ENCODE results near the gene MYO1B. TPM values are rescaled to one million over a fixed set of nuclear protein-coding genes. Genes with fewer than 3 reads are reported as not detected.
"Not testable (repeated sequence)": the region's sequence is repeated elsewhere in the genome, so short reads cannot be mapped to it uniquely, and the experiment has no call there.

Gene MYO1B
- polyA plus RNA-seq, 6 donors from 2014 or later = 4.6 to 25.4 (median 13.1) TPM

DNA sequence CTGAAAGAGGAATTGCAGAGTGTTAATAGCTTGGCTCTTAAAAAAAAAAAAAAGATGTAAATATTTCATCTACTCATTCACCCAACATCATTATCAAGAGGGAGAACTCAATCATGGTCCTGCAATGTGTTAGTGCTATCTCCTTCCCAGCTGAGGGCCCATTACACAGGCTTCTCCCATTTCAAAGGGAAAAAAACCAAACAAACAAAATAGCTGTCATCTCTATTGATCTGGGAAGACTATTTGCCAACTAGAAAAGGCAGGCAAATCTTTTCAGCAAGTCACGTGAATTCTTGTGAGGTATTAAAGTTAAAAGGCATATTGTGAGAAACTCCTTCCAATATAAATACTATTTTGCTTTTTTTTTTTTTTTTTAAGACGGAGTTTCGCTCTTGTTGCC, 194.3 kb downstream of the MYO1B start:
- Mint-ChIP-seq H3K27ac (no peak overlapping the region), H3K27me3 (peaks cover 0 to 5% (median 0%) of the 10 kb centered on the region in 3 donors), H3K4me3 (no peak overlapping the region), H3K9me3 (no peaks in the 10 kb centered on the region), H3K4me1 (peaks cover 4 to 6% (median 4%) of the 10 kb centered on the region in 3 donors), H3K36me3 (no peaks in the 10 kb centered on the region)
- DNase-seq = no peak
- no peak for ATAC-seq (ENCODE audit: low read depth in 2 of 2)

- Mint-ChIP-seq H3K4me3 (no peak overlapping the region), H3K4me1 (peaks cover 0 to 2% (median under 1%) of the 10 kb centered on the region in 3 donors), H3K9me3 (no peaks in the 10 kb centered on the region), H3K27ac (no peak overlapping the region), H3K36me3 (no peaks in the 10 kb centered on the region), H3K27me3 (peaks cover 0 to 5% (median 3%) of the 10 kb centered on the region in 3 donors)
- DNase-seq (no peak), ATAC-seq (ENCODE audit: low read depth in 2 of 2) (no peak)
Measured at GRCh38 chr2:191441496-191442214, 196.5 kb downstream of the MYO1B start.

- no peak overlapping the region for H3K4me3 Mint-ChIP-seq
- no peak for ATAC-seq (ENCODE audit: low read depth in 2 of 2)
Measured at GRCh38 chr2:191443446-191443845, 198.2 kb downstream of the MYO1B start.

DNA sequence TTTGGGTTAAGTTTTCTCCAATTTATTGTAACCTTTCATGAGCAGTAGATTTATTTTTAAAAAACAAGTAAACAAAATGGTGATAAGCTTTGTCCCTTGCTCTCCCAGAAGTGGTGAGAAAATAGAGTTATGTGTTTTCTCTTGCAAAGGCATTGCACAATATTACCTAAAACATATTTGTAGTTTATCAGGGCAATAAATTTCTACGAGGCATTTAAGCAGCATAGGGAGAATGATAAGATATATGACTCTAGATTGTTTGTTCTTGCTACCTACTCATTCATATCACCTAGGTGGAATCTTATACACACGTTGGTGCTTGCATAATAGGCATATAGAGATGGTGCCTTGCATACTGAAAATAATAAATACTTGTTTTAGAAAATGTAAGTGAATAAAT, 201.7 kb downstream of the MYO1B start:
- peaks cover 0 to 6% (median 4%) of the 10 kb centered on the region in 7 donors for H3K9me3 Mint-ChIP-seq
- no peaks in the 10 kb centered on the region for H3K4me1 Mint-ChIP-seq
- H3K4me3 Mint-ChIP-seq = no peak overlapping the region
- H3K27ac Mint-ChIP-seq = no peak overlapping the region
- no peaks in the 10 kb centered on the region for H3K36me3 Mint-ChIP-seq
- H3K27me3 Mint-ChIP-seq = peaks cover 0 to 3% (median 0%) of the 10 kb centered on the region in 3 donors
- DNase-seq (no peak), ATAC-seq (ENCODE audit: low read depth in 2 of 2) (no peak)

More at GRCh38 chr2:191443446-191443845, 198.2 kb downstream of the MYO1B start:
- Mint-ChIP-seq H3K27me3 (peaks cover 0 to 3% (median 0%) of the 10 kb centered on the region in 3 donors), H3K4me1 (no peaks in the 10 kb centered on the region), H3K9me3 (peaks cover 0 to 6% (median 3%) of the 10 kb centered on the region in 7 donors), H3K27ac (no peak overlapping the region), H3K36me3 (no peaks in the 10 kb centered on the region)
- no peak for DNase-seq

DNA sequence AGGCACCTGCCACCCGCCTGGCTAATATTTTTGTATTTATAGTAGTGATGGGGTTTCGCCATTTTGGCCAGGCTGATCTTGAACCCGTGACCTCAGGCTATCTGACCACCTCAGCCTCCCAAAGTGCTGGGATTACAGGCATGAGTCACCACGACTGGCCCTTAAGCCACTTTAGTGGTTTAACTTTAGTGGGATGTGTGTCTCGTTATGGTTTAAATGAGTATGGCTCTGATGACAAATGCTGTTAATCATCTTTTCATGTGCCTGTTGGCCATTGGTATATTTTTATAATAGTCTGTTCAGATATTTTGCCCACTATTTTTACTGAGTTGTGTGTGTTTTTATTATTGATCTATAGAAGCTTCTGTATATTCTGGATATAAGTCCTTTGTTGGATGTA, 205.9 kb downstream of the MYO1B start:
- Mint-ChIP-seq H3K36me3 (no peaks in the 10 kb centered on the region), H3K4me3 (no peak overlapping the region), H3K27ac (no peak overlapping the region), H3K9me3 (peaks cover 0 to 9% (median 4%) of the 10 kb centered on the region in 7 donors), H3K4me1 (no peaks in the 10 kb centered on the region), H3K27me3 (no peaks in the 10 kb centered on the region)
- ATAC-seq (ENCODE audit: low read depth in 2 of 2) (no peak), DNase-seq (no peak)

DNA sequence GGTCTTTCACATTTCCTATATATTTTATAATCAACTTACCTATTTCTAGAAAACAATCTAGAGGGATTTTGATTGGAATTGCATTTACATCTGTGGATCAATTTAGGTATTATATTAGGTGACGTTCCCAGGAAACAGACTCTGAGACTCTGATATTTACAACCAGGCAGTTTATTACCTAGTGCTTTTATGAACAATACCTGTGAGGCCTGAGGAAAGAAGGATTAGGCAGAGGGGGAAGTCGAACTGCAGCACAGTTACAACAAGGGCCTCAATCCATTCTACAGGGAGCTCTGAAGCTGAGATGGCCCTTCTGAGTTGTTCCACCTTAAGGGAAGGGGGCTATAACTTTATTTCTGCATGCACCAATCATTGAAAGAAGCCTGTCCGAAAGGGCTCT, 206.9 kb downstream of the MYO1B start:
- DNase-seq = no peak
- H3K9me3 Mint-ChIP-seq = peaks cover 0 to 9% (median 4%) of the 10 kb centered on the region in 7 donors
- no peak overlapping the region for H3K4me3 Mint-ChIP-seq
- no peaks in the 10 kb centered on the region for H3K4me1 Mint-ChIP-seq
- H3K27ac Mint-ChIP-seq = no peak overlapping the region
- no peaks in the 10 kb centered on the region for H3K36me3 Mint-ChIP-seq
- no peak for ATAC-seq (ENCODE audit: low read depth in 2 of 2)
- H3K27me3 Mint-ChIP-seq = no peaks in the 10 kb centered on the region

DNA sequence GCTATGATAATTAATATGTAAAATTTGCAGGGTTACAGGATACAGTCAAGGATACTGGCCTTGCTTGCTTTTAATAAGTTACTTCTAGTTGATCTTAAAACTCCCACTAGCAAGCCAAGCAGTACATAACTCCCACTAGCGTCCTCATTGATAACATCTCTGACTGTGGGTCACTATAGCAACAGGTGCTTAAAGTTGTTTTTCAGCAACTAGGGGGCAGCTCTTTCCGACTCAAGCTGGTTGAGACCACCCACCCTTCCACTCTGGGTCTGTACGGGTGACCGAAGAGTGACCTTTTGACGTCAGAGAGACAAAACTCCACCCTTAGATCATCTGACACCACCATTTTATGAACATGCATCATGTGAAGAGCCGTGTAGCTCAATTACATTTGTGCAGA, 208.6 kb downstream of the MYO1B start:
- no peaks in the 10 kb centered on the region for H3K4me1 Mint-ChIP-seq
- H3K4me3 Mint-ChIP-seq = no peak overlapping the region
- ATAC-seq (ENCODE audit: low read depth in 2 of 2) = no peak

GRCh38 chr2:191456506-191456905, 211.3 kb downstream of the MYO1B start:
- not testable (repeated sequence) for ATAC-seq (ENCODE audit: low read depth in 2 of 2); H3K4me1 Mint-ChIP-seq; H3K4me3 Mint-ChIP-seq; DNase-seq; H3K27ac Mint-ChIP-seq; H3K36me3 Mint-ChIP-seq
- Mint-ChIP-seq H3K9me3 (peaks cover 3 to 19% (median 9%) of the 10 kb centered on the region in 7 donors), H3K27me3 (peaks cover 0 to 21% (median 13%) of the 10 kb centered on the region in 3 donors)

More for the DNA sequence above, 208.6 kb downstream of the MYO1B start:
- Mint-ChIP-seq H3K9me3 (peaks cover 0 to 9% (median 2%) of the 10 kb centered on the region in 7 donors), H3K27me3 (no peaks in the 10 kb centered on the region), H3K36me3 (no peaks in the 10 kb centered on the region), H3K27ac (no peak overlapping the region)
- no peak for DNase-seq

GRCh38 chr2:191459158-191459557, 214.0 kb downstream of the MYO1B start:
- peaks cover 0 to 27% (median 13%) of the 10 kb centered on the region in 3 donors for H3K27me3 Mint-ChIP-seq
- no peak overlapping the region for H3K27ac Mint-ChIP-seq
- peaks cover 8 to 9% of the 10 kb centered on the region in 2 donors for H3K36me3 Mint-ChIP-seq
- H3K4me3 Mint-ChIP-seq = no peak overlapping the region
- H3K9me3 Mint-ChIP-seq = peaks cover 1 to 19% (median 9%) of the 10 kb centered on the region in 7 donors
- DNase-seq (no peak), ATAC-seq (ENCODE audit: low read depth in 2 of 2) (no peak)
- H3K4me1 Mint-ChIP-seq = no peaks in the 10 kb centered on the region

DNA sequence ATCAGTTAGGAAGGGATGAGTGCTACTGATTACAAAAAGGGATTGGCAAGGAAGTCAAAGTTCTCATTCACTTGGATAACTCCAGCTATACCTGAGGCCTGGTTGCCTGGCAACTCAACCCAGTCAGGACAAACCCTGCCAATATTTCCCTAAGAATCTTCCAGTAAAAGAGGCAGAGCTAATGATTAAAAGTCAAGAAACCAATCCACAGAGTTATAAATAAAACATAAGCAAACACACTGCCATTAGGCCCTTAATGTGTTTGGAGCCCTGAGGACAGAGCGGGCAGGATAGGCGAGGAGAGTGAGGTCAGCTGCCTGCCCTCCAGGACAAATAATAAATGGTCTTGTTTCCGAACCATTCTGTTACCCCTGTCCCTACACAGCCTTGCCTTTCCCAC, 217.2 kb downstream of the MYO1B start:
- no peak overlapping the region for H3K4me3 Mint-ChIP-seq
- no peak for DNase-seq
- H3K27me3 Mint-ChIP-seq = peaks cover 0 to 27% (median 13%) of the 10 kb centered on the region in 3 donors
- peaks cover 1 to 19% (median 9%) of the 10 kb centered on the region in 7 donors for H3K9me3 Mint-ChIP-seq
- H3K4me1 Mint-ChIP-seq = no peaks in the 10 kb centered on the region
- no peak overlapping the region for H3K27ac Mint-ChIP-seq
- peaks cover 8 to 9% of the 10 kb centered on the region in 2 donors for H3K36me3 Mint-ChIP-seq
- no peak for ATAC-seq (ENCODE audit: low read depth in 2 of 2)

DNA sequence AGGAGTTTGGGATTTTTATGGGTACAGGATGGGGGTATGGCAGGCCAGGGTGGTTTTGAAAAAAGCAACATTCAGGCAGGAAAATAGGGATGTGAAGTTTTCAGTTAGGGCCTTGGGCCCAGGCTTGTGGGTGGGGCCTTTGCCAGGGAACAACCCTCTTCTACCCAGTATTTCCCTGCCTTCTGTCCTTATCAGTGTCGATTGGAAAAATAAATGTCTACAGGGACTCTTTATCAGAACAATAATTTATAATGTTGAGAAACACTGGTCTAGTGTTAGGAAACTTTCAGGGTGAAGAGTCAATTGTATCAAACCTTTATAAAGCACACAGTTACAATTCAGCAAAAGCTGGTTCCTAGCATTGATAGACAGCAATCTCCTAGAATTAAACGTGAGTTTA, 218.6 kb downstream of the MYO1B start:
- H3K36me3 Mint-ChIP-seq = peaks cover 8 to 9% of the 10 kb centered on the region in 2 donors
- peaks cover 1 to 17% (median 9%) of the 10 kb centered on the region in 7 donors for H3K9me3 Mint-ChIP-seq
- peaks cover 0 to 27% (median 13%) of the 10 kb centered on the region in 3 donors for H3K27me3 Mint-ChIP-seq
- ATAC-seq (ENCODE audit: low read depth in 2 of 2) (no peak), DNase-seq (no peak)
- no peak overlapping the region for H3K4me3 Mint-ChIP-seq
- no peaks in the 10 kb centered on the region for H3K4me1 Mint-ChIP-seq
- no peak overlapping the region for H3K27ac Mint-ChIP-seq

DNA sequence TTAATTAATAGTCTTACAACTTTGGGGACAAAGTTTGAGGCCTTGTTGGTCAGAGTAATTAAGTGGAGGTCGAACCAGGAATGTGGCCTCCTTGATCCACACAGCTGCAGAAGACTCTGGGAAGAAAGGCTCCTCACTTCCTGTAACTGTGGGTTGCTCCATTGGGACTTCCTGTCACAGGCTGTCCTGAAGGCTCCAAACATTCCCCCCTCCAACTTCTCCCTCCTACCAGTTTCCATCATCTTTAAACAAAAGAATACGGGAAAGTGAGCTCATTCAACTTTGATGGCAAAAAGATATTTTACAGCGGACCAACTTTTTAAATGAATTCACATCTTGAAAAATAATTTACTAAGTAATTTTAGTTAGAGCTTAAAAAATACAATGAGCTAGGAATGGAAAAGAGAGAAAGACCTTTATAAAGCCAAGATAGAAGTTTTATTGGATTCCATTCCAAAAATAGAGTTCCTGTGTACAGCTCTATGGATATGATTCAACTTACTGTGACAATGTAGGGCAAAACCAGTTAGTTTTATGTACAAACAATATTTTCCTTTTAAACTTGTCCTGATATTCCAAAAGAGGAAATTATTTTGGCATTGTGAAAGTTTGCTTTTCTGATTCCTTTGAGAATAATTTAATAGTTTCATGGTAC, 220.7 kb downstream of the MYO1B start:
- ATAC-seq (ENCODE audit: low read depth in 2 of 2) (no peak), DNase-seq (no peak)
- no peak overlapping the region for H3K27ac Mint-ChIP-seq
- peaks cover 0 to 12% (median 4%) of the 10 kb centered on the region in 3 donors for H3K27me3 Mint-ChIP-seq
- no peaks in the 10 kb centered on the region for H3K4me1 Mint-ChIP-seq
- no peak overlapping the region for H3K4me3 Mint-ChIP-seq
- no peaks in the 10 kb centered on the region for H3K36me3 Mint-ChIP-seq
- peaks cover 0 to 4% (median 0%) of the 10 kb centered on the region in 7 donors for H3K9me3 Mint-ChIP-seq

GRCh38 chr2:191467113-191467512, 221.9 kb downstream of the MYO1B start:
- Mint-ChIP-seq H3K4me3 (no peak overlapping the region), H3K9me3 (no peaks in the 10 kb centered on the region), H3K27ac (no peak overlapping the region), H3K27me3 (peaks cover 0 to under 1% (median 0%) of the 10 kb centered on the region in 3 donors), H3K36me3 (no peaks in the 10 kb centered on the region), H3K4me1 (no peaks in the 10 kb centered on the region)
- no peak for DNase-seq
- no peak for ATAC-seq (ENCODE audit: low read depth in 2 of 2)

- Mint-ChIP-seq H3K9me3 (no peaks in the 10 kb centered on the region), H3K27ac (no peak overlapping the region), H3K36me3 (no peaks in the 10 kb centered on the region), H3K4me1 (no peaks in the 10 kb centered on the region), H3K4me3 (no peak overlapping the region), H3K27me3 (no peaks in the 10 kb centered on the region)
- DNase-seq (no peak), ATAC-seq (ENCODE audit: low read depth in 2 of 2) (no peak)
Measured at GRCh38 chr2:191470306-191470705, 225.1 kb downstream of the MYO1B start.
